ENCODE results near the gene CAPZB.

- TF ChIP-seq, protein P1, sequence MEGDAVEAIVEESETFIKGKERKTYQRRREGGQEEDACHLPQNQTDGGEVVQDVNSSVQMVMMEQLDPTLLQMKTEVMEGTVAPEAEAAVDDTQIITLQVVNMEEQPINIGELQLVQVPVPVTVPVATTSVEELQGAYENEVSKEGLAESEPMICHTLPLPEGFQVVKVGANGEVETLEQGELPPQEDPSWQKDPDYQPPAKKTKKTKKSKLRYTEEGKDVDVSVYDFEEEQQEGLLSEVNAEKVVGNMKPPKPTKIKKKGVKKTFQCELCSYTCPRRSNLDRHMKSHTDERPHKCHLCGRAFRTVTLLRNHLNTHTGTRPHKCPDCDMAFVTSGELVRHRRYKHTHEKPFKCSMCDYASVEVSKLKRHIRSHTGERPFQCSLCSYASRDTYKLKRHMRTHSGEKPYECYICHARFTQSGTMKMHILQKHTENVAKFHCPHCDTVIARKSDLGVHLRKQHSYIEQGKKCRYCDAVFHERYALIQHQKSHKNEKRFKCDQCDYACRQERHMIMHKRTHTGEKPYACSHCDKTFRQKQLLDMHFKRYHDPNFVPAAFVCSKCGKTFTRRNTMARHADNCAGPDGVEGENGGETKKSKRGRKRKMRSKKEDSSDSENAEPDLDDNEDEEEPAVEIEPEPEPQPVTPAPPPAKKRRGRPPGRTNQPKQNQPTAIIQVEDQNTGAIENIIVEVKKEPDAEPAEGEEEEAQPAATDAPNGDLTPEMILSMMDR (IDR thresholded peaks at IDR 0.05) = no peak
- TF ChIP-seq POLR2A (IDR thresholded peaks at IDR 0.05) = no peak
These were observed 22.4 kb downstream of the CAPZB start for GRCh38 chr1:19462781-19463503.

Measured in adrenal gland (tissue), 5 donors.